Activated T-helper 2 cell treated with anti-CD3 and anti-CD28 coated beads, Interferon-gamma antibody, Interleukin-2, Interleukin-4, amounts not matched to agents 10 μg/mL and 5 μg/mL and 100 μg/mL, durations not matched to agents 14 hours and 24 hours and 36 hours (primary cell): Measurements from ENCODE around the gene STK38. TPM values are rescaled to one million over a fixed set of nuclear protein-coding genes. Genes with fewer than 3 reads are reported as not detected.
"Not testable (repeated sequence)": the region's sequence is repeated elsewhere in the genome, so short reads cannot be mapped to it uniquely, and the experiment has no call there.

ENCODE experiments used
- DNase-seq: peaks from one replicate; pipeline ENCODE4 v3.0.0; 2021; ENCODE audit warnings: low spot score
- H3K27ac Mint-ChIP-seq: one replicate; pipeline ENCODE4 v1.8.0; 2021; ENCODE audit warnings: mixed read lengths
- H3K27me3 Mint-ChIP-seq: one replicate; pipeline ENCODE4 v1.8.0; 2021; ENCODE audit warnings: low read depth, mixed read lengths
- H3K36me3 Mint-ChIP-seq: one replicate; pipeline ENCODE4 v1.8.0; 2021; ENCODE audit warnings: low read depth, mixed read lengths
- H3K4me1 Mint-ChIP-seq: one replicate; pipeline ENCODE4 v1.8.0; 2021; ENCODE audit warnings: low read depth, mixed read lengths
- H3K4me3 Mint-ChIP-seq: one replicate; pipeline ENCODE4 v1.8.0; 2021; ENCODE audit warnings: low read depth, mild to moderate bottlenecking, moderate library complexity, mixed read lengths
- H3K9me3 Mint-ChIP-seq: one replicate; pipeline ENCODE4 v1.8.0; 2021; ENCODE audit warnings: mixed read lengths
- intact Hi-C: fragments of 100-400 bp; cut with micrococcal nuclease; formaldehyde crosslinking; loops from one replicate; pipeline ENCODE4 v1.15.1; 2023
- total RNA-seq: library from RNA; stranded (reverse); gene quantifications from 2 replicates; pipeline ENCODE4 v1.2.3, GENCODE V29; 2022

The STK38 gene
- 22.9 and 25.0 TPM in 2 replicates for total RNA-seq

GRCh38 chr6:36546920-36547645 is at the start of gene STK38:
TSS of gene STK38 (minus strand) at chr6:36547479. CDS start at chr6:36540202, 7,277 bp downstream.
- Mint-ChIP-seq H3K27me3 (no peaks in the 10 kb centered on the region), H3K27ac (peak within 1 kb of the TSS; percentile 95), H3K9me3 (no peaks in the 10 kb centered on the region), H3K36me3 (peaks cover 8% of the 10 kb centered on the region), H3K4me1 (peaks cover 33% of the 10 kb centered on the region), H3K4me3 (peak within 1 kb of the TSS; percentile 98)
- DNase-seq: peak; percentile 85
- intact Hi-C loops: loop anchor here (1.0 to 5.0 kb wide), 4 partner anchors 47 to 210 kb away; partner anchors contain the start of genes CDKN1A, KCTD20, PXT1 and SRSF3

GRCh38 chr6:36596356-36596755 is 49.1 kb upstream of the STK38 start:
- H3K36me3 Mint-ChIP-seq: peaks cover 73% of the 10 kb centered on the region
- intact Hi-C loops: loop anchor here (5.0 to 10.0 kb wide), 2 partner anchors 569 to 1842 kb away; partner anchors contain the start of genes MAPK14 and SNRPC
- peak overlapping the region; percentile 96 for H3K4me3 Mint-ChIP-seq
- peak overlapping the region; percentile 99 for H3K27ac Mint-ChIP-seq
- peaks cover 41% of the 10 kb centered on the region for H3K4me1 Mint-ChIP-seq
- DNase-seq: no peak
- H3K9me3 Mint-ChIP-seq: no peaks in the 10 kb centered on the region
- no peaks in the 10 kb centered on the region for H3K27me3 Mint-ChIP-seq

GRCh38 chr6:36594816-36595643 is 47.8 kb upstream of the STK38 start:
- H3K4me3 Mint-ChIP-seq: peak overlapping the region; percentile 96
- peaks cover 33% of the 10 kb centered on the region for H3K4me1 Mint-ChIP-seq
- intact Hi-C loops: loop anchor here (1.0 to 10.0 kb wide), 6 partner anchors 48 to 1840 kb away; partner anchors contain the start of genes CDKN1A, MAPK14, SNRPC and STK38
- peaks cover 60% of the 10 kb centered on the region for H3K36me3 Mint-ChIP-seq
- no peaks in the 10 kb centered on the region for H3K27me3 Mint-ChIP-seq
- H3K9me3 Mint-ChIP-seq: no peaks in the 10 kb centered on the region
- peak overlapping the region; percentile 99 for H3K27ac Mint-ChIP-seq
- DNase-seq: no peak

GRCh38 chr6:36594029-36594815 is 46.9 kb upstream of the STK38 start, which contains the start of gene SRSF3:
TSS of gene SRSF3 (plus strand) at chr6:36594362. CDS start at chr6:36596763, 2,401 bp downstream.
- peak; percentile 96 for DNase-seq
- intact Hi-C loops: loop anchor here (1.0 to 10.0 kb wide), 5 partner anchors 47 to 1839 kb away; partner anchors contain the start of genes CDKN1A, SNRPC and STK38
- Mint-ChIP-seq H3K4me1 (peaks cover 26% of the 10 kb centered on the region), H3K36me3 (peaks cover 52% of the 10 kb centered on the region), H3K27me3 (no peaks in the 10 kb centered on the region), H3K27ac (peak within 1 kb of the TSS; percentile 99), H3K9me3 (no peaks in the 10 kb centered on the region), H3K4me3 (peak within 1 kb of the TSS; percentile 96)

GRCh38 chr6:36593569-36594028 is 46.3 kb upstream of the STK38 start:
- Mint-ChIP-seq H3K4me3 (peak overlapping the region; percentile 96), H3K9me3 (no peaks in the 10 kb centered on the region)
- intact Hi-C loops: loop anchor here (1.0 to 10.0 kb wide), 5 partner anchors 46 to 1839 kb away; partner anchors contain the start of genes CDKN1A, SNRPC and STK38

GRCh38 chr6:36592221-36592655 is 45.0 kb upstream of the STK38 start:
- intact Hi-C loops: loop anchor here (5.0 to 10.0 kb wide), 2 partner anchors 170 to 1837 kb away; partner anchors contain the start of gene SNRPC
- Mint-ChIP-seq H3K36me3 (peaks cover 32% of the 10 kb centered on the region), H3K9me3 (no peaks in the 10 kb centered on the region), H3K4me3 (peak overlapping the region; percentile 59), H3K27ac (peak overlapping the region; percentile 71), H3K27me3 (no peaks in the 10 kb centered on the region), H3K4me1 (peaks cover 13% of the 10 kb centered on the region)
- DNase-seq: no peak

More at GRCh38 chr6:36593569-36594028, 46.3 kb upstream of the STK38 start:
- DNase-seq: no peak
- Mint-ChIP-seq H3K27ac (peak overlapping the region; percentile 99), H3K4me1 (peaks cover 20% of the 10 kb centered on the region), H3K36me3 (peaks cover 46% of the 10 kb centered on the region), H3K27me3 (no peaks in the 10 kb centered on the region)

GRCh38 chr6:36590237-36590636 is 43.0 kb upstream of the STK38 start:
- intact Hi-C loops: loop anchor here (5.0 to 10.0 kb wide), 2 partner anchors 168 to 1835 kb away; partner anchors contain the start of gene SNRPC
- Mint-ChIP-seq H3K36me3 (peaks cover 12% of the 10 kb centered on the region), H3K4me1 (peaks cover 10% of the 10 kb centered on the region), H3K4me3 (no peak overlapping the region), H3K27ac (no peak overlapping the region), H3K27me3 (no peaks in the 10 kb centered on the region), H3K9me3 (no peaks in the 10 kb centered on the region)
- no peak for DNase-seq

GRCh38 chr6:36589025-36589400 is 41.7 kb upstream of the STK38 start:
- intact Hi-C loops, H3K4me3 Mint-ChIP-seq, H3K9me3 Mint-ChIP-seq, DNase-seq, H3K4me1 Mint-ChIP-seq, H3K27me3 Mint-ChIP-seq, H3K27ac Mint-ChIP-seq, H3K36me3 Mint-ChIP-seq: not testable (repeated sequence)

GRCh38 chr6:36586606-36587005 is 39.3 kb upstream of the STK38 start:
- no peaks in the 10 kb centered on the region for H3K9me3 Mint-ChIP-seq

GRCh38 chr6:36581716-36582115 is 34.4 kb upstream of the STK38 start:
- Mint-ChIP-seq H3K9me3 (no peaks in the 10 kb centered on the region), H3K36me3 (no peaks in the 10 kb centered on the region), H3K4me3 (no peak overlapping the region), H3K27me3 (peaks cover 2% of the 10 kb centered on the region), H3K4me1 (peaks cover 3% of the 10 kb centered on the region), H3K27ac (no peak overlapping the region)
- intact Hi-C loops: no loop called here
- no peak for DNase-seq

More at GRCh38 chr6:36586606-36587005, 39.3 kb upstream of the STK38 start:
- peaks cover 2% of the 10 kb centered on the region for H3K27me3 Mint-ChIP-seq
- no peak for DNase-seq
- no peak overlapping the region for H3K27ac Mint-ChIP-seq
- H3K36me3 Mint-ChIP-seq: no peaks in the 10 kb centered on the region
- no peaks in the 10 kb centered on the region for H3K4me1 Mint-ChIP-seq
- intact Hi-C loops: no loop called here
- H3K4me3 Mint-ChIP-seq: no peak overlapping the region

GRCh38 chr6:36580184-36580526 is 32.9 kb upstream of the STK38 start:
- intact Hi-C loops: no loop called here
- H3K27me3 Mint-ChIP-seq: peaks cover 2% of the 10 kb centered on the region
- H3K4me3 Mint-ChIP-seq: no peak overlapping the region
- no peak overlapping the region for H3K27ac Mint-ChIP-seq
- H3K9me3 Mint-ChIP-seq: no peaks in the 10 kb centered on the region
- H3K4me1 Mint-ChIP-seq: peaks cover 3% of the 10 kb centered on the region
- H3K36me3 Mint-ChIP-seq: no peaks in the 10 kb centered on the region
- no peak for DNase-seq

GRCh38 chr6:36578431-36578830 is 31.2 kb upstream of the STK38 start:
- intact Hi-C loops: no loop called here
- no peak overlapping the region for H3K4me3 Mint-ChIP-seq
- no peak for DNase-seq
- no peak overlapping the region for H3K27ac Mint-ChIP-seq
- peaks cover 6% of the 10 kb centered on the region for H3K9me3 Mint-ChIP-seq
- peaks cover 3% of the 10 kb centered on the region for H3K4me1 Mint-ChIP-seq
- H3K27me3 Mint-ChIP-seq: no peaks in the 10 kb centered on the region
- no peaks in the 10 kb centered on the region for H3K36me3 Mint-ChIP-seq
